GM18868 (cell line): Measurements from ENCODE around the gene EGLN2.
A peak's percentile ranks its signal among the peaks of the same experiment; 100 is the strongest.
"Not testable (repeated sequence)": the region's sequence is repeated elsewhere in the genome, so short reads cannot be mapped to it uniquely, and the experiment has no call there.

Experiments used
- ATAC-seq: cut with Tn5 transposase; IDR thresholded peaks from one replicate; pipeline ENCODE4 v1.9.1; 2021; ENCODE audit warnings: mild to moderate bottlenecking, moderate library complexity; ENCODE audit not compliant: unreplicated experiment

EGLN2 gene

GRCh38 chr19:40798683-40799557, at the start of gene EGLN2:
TSS of gene EGLN2 (plus strand) at chr19:40799191. CDS start at chr19:40800573, 1,382 bp downstream.
- peak; percentile 74 for ATAC-seq

- peak; percentile 82 for ATAC-seq
Measured at GRCh38 chr19:40750058-40750873, 48.7 kb upstream of the EGLN2 start, which contains the start of gene ACTMAP. TSS of gene ACTMAP (minus strand) at chr19:40750477. CDS start at chr19:40749803, 674 bp downstream.

DNA sequence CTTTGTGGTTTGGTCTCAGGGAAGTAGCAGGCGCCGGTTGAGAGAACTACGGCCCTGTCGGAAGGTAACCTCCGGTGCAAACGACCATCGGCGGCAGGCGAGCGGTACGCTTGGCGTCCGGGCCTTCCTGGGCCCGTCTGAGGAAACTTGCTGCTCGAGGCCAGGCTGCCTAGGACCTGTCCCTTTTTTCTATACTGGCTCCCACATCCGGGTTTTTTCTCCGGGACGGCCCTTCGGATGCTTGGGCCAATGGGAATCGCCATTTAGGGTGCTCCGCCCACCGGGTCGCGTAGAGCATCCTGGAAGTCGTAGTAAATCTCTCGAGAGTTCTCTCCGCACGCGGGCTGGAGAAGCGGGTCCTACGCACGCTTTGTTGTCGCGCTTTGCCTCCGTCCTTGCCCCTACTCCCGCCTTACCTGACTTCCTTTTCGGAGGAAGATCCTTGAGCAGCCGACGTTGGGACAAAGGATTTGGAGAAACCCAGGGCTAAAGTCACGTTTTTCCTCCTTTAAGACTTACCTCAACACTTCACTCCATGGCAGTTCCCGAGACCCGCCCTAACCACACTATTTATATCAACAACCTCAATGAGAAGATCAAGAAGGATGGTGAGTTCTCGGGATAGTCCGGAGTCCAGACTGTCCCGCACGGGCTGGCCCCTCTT, 48.0 kb upstream of the EGLN2 start, which contains the start of gene SNRPA:
Gene SNRPA (plus strand): TSS at position 330 of the 664 bp plus-strand sequence. CDS start 206 bp downstream, at position 536.
- peak; percentile 52 for ATAC-seq

GRCh38 chr19:40752257-40752781, 46.7 kb upstream of the EGLN2 start:
- no peak for ATAC-seq

DNA sequence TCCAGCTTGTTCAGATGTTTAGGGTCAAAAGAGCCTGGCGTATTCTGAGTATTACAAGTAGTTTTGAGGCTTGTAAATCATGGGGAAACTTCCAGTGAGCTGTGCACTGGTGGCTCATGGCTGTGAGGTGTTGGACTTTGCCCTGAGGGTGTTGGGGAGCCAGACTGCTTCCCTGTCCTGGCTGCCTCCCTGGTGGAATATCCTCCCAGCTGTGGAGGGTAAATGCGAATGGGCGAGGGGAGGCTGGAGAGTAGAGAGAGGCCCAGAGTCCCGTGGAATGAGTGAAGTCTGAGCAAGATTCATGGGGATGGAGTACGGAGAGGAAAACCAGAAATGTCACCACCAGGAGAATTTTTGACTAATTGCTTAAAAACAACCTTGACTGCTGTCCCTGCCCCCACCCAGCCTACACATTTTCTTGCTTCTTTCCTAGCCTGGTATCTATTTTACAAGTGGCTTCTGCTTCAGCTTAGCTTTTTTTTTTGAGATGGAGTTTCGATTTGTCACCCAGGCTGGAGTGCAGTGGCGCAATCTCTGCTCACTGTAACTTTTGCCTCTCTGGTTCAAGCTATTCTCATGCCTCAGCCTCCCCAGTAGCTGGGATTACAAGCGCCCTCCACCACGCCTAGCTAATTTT, 44.3 kb upstream of the EGLN2 start:
- ATAC-seq, result no peak

DNA sequence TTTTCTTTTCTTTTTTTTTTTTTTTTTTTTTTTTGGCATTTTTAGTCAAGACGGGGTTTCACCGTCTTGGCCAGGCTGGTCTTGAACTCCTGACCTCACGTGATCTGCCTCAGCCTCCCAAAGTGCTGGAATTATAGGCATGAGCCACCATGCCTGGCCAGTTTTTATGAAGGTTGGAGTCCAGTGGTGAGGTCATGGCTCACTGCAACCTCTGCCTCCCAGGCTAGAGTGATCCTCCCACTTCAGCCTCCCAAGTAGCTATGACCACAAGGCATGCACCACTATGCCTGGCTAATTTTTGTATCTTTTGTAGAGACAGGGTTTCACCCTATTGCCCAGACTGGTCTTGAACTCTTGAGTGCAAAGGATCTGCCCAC, 43.8 kb upstream of the EGLN2 start:
- ATAC-seq, result no peak

DNA sequence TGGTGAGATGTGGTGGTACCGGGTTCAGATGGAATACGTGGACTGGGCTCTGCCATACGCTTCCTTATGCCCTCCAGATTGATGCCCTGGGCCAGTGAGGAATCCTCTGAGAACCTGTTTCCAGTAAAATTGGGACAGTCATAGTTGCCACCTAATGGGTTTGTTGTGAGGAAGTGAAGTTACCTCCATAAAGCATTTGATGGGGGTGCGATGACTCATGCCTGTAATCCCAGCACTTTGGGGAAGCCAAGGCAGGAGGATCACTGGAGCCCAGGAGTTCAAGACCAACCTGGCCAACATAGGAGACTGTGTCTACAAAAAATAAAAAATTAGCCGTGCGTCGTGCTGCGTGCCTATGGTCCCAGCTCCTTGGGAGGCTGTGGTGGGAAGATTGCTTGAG, 43.2 kb upstream of the EGLN2 start:
- ATAC-seq, result no peak

DNA sequence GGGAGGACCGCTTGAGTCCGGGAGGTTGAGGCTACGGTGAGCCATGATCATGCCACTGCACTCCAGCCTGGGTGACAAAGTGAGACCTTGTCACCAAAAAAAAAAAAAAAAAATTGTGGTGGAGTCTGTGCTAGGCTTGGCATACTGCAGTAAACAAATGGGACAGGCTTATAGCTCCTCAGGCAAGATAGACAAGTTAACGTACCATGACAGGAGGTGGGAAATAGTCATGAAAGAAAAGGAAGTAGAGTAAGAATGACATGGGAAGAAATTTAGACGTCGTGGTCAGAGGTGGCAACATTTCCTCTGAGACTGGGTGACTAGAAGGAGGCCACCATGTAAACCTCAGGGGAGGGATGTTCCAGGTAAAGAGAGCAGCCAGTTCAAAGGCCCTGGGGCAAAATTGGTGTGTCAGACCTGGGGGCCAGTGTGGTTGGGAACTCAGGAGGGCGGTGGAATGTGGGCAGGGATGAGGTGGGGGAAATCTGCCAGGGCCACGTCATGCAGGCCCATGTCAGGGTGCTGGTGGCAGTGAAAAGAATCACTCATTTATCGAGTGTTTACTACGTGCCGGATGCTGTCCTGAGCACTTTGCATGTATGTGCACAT, 42.4 kb upstream of the EGLN2 start:
- ATAC-seq, result no peak

DNA sequence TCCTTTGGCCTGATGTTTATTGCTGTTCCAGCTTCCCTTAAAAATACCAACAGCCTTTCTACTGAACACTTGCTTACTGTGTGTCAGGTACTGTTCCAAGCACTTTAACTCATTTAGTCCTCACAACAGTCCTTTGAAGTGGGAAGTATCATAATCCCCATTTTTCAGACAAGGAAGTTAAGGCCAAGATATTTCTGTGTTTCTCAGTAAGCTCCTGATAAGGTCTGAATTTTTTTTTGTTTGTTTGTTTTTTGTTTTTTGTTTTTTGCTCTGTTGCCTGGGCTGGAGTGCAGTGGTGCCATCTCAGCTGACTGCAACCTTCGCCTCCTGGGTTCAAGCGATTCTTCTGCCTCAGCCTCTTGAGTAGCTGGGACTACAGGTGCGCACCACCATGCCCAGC, 40.5 kb upstream of the EGLN2 start:
- no peak for ATAC-seq

GRCh38 chr19:40759352-40759751, 39.6 kb upstream of the EGLN2 start:
- ATAC-seq, result no peak

DNA sequence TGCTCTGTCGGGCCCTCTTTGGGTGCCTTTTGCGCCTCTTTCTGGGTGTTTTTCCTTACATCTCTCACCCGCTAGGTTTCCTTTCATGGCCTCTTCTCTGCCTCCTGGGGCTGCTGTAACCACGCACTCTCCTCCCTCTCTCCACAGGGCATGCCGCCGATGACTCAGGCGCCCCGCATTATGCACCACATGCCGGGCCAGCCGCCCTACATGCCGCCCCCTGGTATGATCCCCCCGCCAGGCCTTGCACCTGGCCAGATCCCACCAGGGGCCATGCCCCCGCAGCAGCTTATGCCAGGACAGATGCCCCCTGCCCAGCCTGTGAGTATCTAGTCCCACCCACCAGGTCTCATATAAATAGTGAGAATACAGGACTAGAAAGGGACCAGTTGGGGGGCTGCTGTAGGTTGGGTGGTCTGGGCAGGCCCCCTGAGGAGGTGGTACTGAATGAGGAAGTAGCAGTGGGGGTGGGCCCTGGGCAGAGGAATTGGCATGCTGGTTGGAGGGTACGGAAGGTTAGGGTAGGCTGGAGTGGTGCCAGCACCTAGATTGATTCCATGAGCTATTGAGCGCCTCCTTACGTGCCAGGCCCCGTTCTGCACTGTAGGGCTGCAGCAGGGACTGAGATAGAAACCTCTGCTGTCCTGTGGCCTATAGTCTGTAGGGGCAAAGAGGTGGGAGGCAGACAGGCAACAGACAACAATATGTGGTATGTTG, 36.1 kb upstream of the EGLN2 start:
- no peak for ATAC-seq

- no peak for ATAC-seq
Measured at GRCh38 chr19:40763526-40763925, 35.5 kb upstream of the EGLN2 start.

DNA sequence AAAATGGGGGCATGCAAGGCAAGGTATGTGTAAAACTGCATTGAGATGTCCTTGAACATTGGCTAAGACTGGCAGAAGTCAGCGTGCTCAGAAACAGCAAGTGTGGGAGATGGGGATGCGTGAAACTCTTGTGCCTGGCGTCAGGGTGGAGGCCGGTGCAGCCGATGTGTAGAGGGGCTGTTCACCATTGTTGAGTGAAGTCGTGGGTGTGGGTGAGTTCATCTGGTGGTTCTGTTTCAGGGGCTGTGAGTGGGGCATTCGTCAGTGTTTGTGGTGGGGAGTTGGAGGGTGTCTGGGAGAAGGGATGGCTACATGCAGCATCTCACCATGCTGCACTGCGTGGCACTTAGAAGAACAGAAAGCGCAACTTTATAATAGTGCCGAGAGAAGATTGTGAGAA, 35.0 kb upstream of the EGLN2 start:
- no peak for ATAC-seq

- ATAC-seq, result not testable (repeated sequence)
Measured at GRCh38 chr19:40766385-40766784, 32.6 kb upstream of the EGLN2 start.

- no peak for ATAC-seq
Measured at GRCh38 chr19:40768869-40769268, 30.1 kb upstream of the EGLN2 start.

DNA sequence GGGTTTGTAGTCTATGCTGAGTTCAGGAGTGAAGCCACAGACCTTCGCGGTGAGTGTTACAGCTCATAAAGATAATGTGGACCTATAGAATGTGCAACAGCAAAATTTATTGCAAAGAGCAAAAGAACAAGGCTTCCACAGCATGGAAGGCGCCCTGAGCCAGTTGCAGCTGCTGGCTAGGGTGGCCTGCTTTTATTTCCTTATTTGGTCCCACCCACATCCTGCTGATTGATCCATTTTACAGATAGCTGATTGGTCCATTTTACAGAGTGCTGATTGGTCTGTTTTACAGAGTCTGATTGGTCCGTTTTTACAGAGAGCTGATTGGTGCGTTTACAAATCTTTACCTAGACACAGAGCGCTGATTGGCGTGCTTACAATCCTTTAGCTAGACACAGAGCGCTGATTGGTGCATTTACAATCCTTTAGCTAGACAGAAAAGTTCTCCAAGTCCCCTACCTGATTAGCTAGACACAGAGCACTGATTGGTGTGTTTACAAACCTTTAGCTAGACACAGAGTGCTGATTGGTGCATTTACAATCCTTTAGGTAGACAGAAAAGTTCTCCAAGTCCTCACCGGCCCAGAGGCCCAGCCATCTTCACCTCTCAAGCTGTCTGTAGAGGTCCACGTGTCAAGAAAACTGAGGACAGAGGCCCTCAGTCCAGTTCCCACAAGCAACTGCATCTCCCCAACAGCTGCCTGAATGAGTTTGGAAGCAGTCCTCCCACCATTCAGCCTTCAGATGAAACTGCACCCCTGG, 27.7 kb upstream of the EGLN2 start:
- not testable (repeated sequence) for ATAC-seq

DNA sequence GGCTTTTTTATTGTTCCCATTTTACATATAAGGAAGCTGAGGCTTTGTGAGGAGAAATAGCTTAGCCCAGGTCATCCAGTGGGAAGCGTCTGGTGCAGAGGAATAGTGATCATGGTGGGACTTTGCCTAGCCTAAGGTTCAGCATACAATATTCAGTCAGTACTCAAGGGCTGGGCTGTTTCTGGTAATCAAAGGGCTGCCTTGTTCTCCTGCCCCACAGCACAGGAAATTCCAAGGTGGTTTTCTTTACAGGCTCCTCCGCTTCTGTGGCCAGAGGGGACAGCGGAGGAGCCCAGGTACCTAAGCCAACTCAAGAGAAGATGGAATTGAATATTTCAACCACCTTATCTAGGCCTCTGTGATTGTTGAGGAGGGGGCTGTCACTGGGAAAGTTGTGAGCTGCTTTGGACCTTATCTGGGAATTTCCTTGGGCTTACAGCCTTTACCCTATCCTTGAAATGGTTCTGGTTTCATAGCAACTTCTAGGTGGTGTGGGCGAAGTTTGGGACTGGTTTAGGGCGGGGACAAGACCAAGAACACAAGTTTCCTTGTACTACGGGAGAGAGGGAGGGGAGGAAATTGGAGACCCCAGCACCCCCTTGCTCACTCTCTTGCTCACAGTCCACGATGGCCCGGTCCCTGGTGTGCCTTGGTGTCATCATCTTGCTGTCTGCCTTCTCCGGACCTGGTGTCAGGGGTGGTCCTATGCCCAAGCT, 23.9 kb upstream of the EGLN2 start, which contains the start of gene MIA:
Gene MIA (plus strand): TSS at position 606 of the 716 bp plus-strand sequence. CDS start 22 bp downstream, at position 628.
- no peak for ATAC-seq

GRCh38 chr19:40775632-40776022, 23.4 kb upstream of the EGLN2 start:
- no peak for ATAC-seq
